Measurements from ENCODE around the gene SERPINE3. TPM values are rescaled to one million over a fixed set of nuclear protein-coding genes. Genes with fewer than 3 reads are reported as not detected.

SERPINE3 gene
- total RNA-seq: not detected

DNA sequence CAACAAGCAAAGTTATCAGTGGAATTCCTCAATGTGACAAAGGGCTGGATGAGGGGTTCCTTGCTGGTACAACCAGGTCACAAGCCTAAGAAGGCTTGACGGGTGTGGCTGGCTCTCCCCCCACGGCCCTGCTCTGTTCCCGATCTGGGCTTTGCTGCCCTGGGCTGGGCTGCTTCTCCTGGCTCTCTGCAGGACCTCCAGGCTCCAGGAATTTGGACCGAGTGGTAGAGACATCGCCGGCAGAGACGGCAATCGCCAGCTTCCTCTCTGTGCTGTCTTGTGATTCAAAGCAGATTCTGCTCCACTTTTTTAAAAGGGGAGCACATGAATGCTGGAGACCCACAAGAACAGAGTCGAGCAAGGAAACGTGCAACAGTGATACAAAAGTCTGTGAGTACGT, at the start of gene SERPINE3:
SERPINE3 (plus strand) TSS at position 338 of the 400 bp plus-strand sequence. CDS start 1,401 bp downstream, outside the sequence.
- Histone ChIP-seq H3K4me3 (no peak within 1 kb of the TSS), H3K9me3 (no peaks in the 10 kb centered on the region), H3K27ac (no peak within 1 kb of the TSS), H3K4me1 (replicated peaks) (no peaks in the 10 kb centered on the region), H3K36me3 (no peaks in the 10 kb centered on the region), H3K27me3 (replicated peaks; ENCODE audit: insufficient read depth) (no peaks in the 10 kb centered on the region)
- intact Hi-C loops (cut with DNase I): no loop called here
- DNase-seq (ENCODE audit: low spot score): no peak
- WGBS: 73% methylated on average over 11 of the region's 11 CpGs
- TF ChIP-seq POLR2AphosphoS5 (IDR thresholded peaks at IDR 0.05) (no peak), POLR2A (IDR thresholded peaks at IDR 0.05) (no peak)
- TF ChIP-seq, protein P1, sequence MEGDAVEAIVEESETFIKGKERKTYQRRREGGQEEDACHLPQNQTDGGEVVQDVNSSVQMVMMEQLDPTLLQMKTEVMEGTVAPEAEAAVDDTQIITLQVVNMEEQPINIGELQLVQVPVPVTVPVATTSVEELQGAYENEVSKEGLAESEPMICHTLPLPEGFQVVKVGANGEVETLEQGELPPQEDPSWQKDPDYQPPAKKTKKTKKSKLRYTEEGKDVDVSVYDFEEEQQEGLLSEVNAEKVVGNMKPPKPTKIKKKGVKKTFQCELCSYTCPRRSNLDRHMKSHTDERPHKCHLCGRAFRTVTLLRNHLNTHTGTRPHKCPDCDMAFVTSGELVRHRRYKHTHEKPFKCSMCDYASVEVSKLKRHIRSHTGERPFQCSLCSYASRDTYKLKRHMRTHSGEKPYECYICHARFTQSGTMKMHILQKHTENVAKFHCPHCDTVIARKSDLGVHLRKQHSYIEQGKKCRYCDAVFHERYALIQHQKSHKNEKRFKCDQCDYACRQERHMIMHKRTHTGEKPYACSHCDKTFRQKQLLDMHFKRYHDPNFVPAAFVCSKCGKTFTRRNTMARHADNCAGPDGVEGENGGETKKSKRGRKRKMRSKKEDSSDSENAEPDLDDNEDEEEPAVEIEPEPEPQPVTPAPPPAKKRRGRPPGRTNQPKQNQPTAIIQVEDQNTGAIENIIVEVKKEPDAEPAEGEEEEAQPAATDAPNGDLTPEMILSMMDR (IDR thresholded peaks at IDR 0.05): no peak

DNA sequence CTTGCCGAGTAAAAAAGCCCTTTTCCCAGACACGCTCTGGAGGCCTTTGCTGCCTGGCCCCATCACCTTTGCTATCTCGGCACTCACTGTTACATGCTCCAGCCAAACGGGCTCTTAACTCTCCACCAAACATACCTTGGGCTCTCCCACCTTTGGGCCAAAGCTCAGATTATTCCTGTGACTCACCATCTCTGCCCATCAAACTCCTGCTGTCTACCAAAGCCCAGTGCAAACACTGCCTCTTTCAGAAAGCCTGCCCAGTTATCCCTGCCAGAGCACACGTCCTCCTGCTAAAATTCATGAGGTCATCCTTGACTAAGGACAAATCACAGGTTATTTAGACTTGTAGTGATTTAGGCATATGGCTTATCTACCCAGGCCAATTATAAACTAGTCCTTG, 48.1 kb upstream of the SERPINE3 start:
- H3K27me3 ChIP-seq (replicated peaks; ENCODE audit: insufficient read depth): no peaks in the 10 kb centered on the region
- intact Hi-C loops (cut with DNase I): no loop called here
- DNase-seq (ENCODE audit: low spot score): no peak
- no peak overlapping the region for H3K4me3 ChIP-seq
- H3K9me3 ChIP-seq: no peaks in the 10 kb centered on the region
- no peaks in the 10 kb centered on the region for H3K36me3 ChIP-seq
- WGBS: 66% methylated on average over 5 of the region's 5 CpGs
- no peak overlapping the region for H3K27ac ChIP-seq
- TF ChIP-seq, protein P1 (IDR thresholded peaks at IDR 0.05): no peak
- TF ChIP-seq POLR2AphosphoS5 (IDR thresholded peaks at IDR 0.05): no peak
- no peak for TF ChIP-seq POLR2A (IDR thresholded peaks at IDR 0.05)
- no peaks in the 10 kb centered on the region for H3K4me1 ChIP-seq (replicated peaks)

DNA sequence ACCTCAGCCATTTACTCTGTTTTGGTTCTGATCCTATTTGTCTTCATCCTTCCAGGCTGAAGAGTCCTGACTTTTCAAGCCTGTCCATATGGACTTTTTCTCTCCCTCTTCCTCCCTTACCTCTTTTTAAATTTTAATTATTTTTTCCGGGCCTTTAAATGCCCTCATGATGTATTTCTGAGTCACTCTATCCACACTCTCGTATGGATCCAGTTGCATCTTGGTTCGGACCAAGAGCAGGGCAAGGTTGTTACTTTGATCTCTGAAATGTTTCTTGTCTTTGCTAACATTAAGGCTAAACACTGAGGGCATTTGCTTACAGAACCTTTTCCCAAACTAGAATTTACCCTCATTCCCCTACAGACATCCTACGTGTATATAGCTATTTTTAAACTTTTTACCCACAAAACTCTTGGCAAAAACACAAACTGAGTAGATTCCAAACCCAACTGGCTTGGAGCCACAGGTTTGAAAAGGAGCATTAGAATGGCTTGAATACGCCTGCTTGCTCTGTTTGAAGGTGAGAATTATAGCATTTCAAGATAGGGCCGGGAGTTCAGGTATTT, 47.4 kb upstream of the SERPINE3 start:
- Histone ChIP-seq H3K36me3 (no peaks in the 10 kb centered on the region), H3K4me3 (no peak overlapping the region), H3K27me3 (replicated peaks; ENCODE audit: insufficient read depth) (no peaks in the 10 kb centered on the region), H3K9me3 (no peaks in the 10 kb centered on the region), H3K27ac (no peak overlapping the region), H3K4me1 (replicated peaks) (no peaks in the 10 kb centered on the region)
- intact Hi-C loops (cut with DNase I): no loop called here
- 42% methylated on average over 6 of the region's 6 CpGs for WGBS
- no peak for DNase-seq (ENCODE audit: low spot score)
- TF ChIP-seq, protein P1 (IDR thresholded peaks at IDR 0.05): no peak
- TF ChIP-seq POLR2A (IDR thresholded peaks at IDR 0.05) (no peak), POLR2AphosphoS5 (IDR thresholded peaks at IDR 0.05) (no peak)

DNA sequence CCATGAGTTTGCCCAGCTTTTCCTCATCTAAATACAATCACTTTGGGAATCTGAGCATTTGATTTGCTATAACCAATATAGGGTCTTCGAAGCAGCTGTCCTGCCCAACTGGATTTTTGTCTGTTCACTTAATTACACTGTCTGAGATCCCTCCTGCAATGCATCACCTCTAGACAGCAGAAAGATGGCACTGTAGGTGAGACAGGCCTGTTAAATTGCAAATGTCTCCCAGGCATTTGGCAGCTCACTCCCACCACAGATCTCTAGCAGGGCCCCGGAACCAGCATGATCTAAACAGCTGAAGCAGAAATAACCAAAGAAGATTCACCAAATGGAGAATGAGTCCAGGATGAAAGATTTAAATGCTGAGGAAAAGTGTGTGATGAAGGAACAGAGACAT, 41.9 kb upstream of the SERPINE3 start:
- Histone ChIP-seq H3K9me3 (no peaks in the 10 kb centered on the region), H3K27me3 (replicated peaks; ENCODE audit: insufficient read depth) (no peaks in the 10 kb centered on the region), H3K36me3 (no peaks in the 10 kb centered on the region), H3K4me3 (no peak overlapping the region), H3K4me1 (replicated peaks) (no peaks in the 10 kb centered on the region), H3K27ac (no peak overlapping the region)
- TF ChIP-seq, protein P1 (IDR thresholded peaks at IDR 0.05): no peak
- TF ChIP-seq POLR2AphosphoS5 (IDR thresholded peaks at IDR 0.05): no peak
- TF ChIP-seq POLR2A (IDR thresholded peaks at IDR 0.05): no peak
- DNase-seq (ENCODE audit: low spot score): no peak
- 53% methylated on average over 2 of the region's 2 CpGs for WGBS
- intact Hi-C loops (cut with DNase I): no loop called here

DNA sequence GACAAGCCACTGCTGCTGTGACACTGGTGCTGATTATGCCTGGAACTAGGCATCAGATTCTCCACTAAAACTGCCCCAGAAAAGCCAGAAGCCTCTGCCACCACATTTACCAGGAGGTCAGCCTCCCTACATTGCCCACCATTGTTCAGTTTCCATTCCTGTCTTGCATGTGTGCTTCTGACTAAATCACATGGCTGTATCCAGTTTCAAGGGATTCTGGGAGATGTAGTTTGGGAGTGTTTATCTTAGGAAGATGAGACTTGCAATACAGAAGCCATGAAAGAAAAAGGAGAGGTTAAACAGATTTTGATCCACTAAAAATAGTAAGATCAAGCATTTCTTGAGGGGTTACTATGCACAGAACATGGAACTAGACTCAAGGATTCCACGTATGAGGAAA, 40.7 kb upstream of the SERPINE3 start:
- no peak for TF ChIP-seq POLR2AphosphoS5 (IDR thresholded peaks at IDR 0.05)
- no peak for TF ChIP-seq POLR2A (IDR thresholded peaks at IDR 0.05)
- TF ChIP-seq, protein P1 (IDR thresholded peaks at IDR 0.05): no peak
- H3K9me3 ChIP-seq: no peaks in the 10 kb centered on the region
- WGBS: 86% methylated on average over 1 of the region's 1 CpG
- no peaks in the 10 kb centered on the region for H3K36me3 ChIP-seq
- no peak overlapping the region for H3K4me3 ChIP-seq
- no peaks in the 10 kb centered on the region for H3K27me3 ChIP-seq (replicated peaks; ENCODE audit: insufficient read depth)
- H3K27ac ChIP-seq: no peak overlapping the region
- no peaks in the 10 kb centered on the region for H3K4me1 ChIP-seq (replicated peaks)
- intact Hi-C loops (cut with DNase I): no loop called here
- no peak for DNase-seq (ENCODE audit: low spot score)

Data from prostate gland (tissue), 2 donors.